HL-60 (cell line): Measurements from ENCODE around the gene CD3G.

Source experiments
- CTCF ChIP-seq: IDR thresholded peaks from one replicate; pipeline ENCODE4 v1.5.1; 2011; ENCODE audit warnings: low read length, control low read depth, inconsistent platforms; ENCODE audit not compliant: insufficient read depth
- POLR2AphosphoS5 ChIP-seq: IDR thresholded peaks from 2 replicates; pipeline ENCODE4 v1.6.1; 2012; ENCODE audit warnings: low read depth

- TF ChIP-seq CTCF: no peak
- no peak for TF ChIP-seq POLR2AphosphoS5
Measured at GRCh38 chr11:118319337-118319707, 24.8 kb upstream of the CD3G start.
